ENCODE measurements around the gene CAMSAP1.
"Not testable (repeated sequence)": the region's sequence is repeated elsewhere in the genome, so short reads cannot be mapped to it uniquely, and the experiment has no call there.

Gene CAMSAP1

DNA sequence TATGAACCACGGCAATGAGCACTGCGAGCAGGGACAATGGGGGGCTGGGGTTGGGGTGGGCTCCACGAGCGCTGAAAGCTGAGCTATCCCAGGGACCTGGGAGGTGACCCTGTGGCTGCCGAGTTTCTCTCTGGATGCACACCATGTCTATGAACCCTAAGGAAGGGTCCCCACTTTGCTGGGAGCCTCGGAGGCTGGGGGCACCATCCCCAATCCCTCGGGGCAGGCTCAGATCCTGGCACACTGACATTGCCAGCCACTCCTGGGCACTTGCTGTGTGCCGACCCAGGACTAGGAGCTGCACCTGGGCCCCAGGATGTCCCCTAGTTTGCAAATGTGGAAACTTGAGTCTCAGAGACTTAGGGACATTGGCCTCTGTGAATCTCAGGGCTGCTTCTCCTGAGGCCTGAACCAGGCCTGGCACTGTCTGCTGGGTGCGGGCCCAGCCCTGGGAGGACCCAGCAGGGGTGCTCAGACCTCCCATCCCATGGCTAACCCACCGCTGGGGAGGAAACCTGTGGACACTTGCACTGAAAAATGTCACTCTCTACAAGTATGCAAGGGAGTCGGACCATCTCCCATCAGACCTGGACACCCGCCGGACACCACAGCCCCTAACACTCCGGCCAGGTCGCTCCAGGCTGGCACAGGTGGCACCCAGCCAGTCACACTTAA is 13.0 kb upstream of the CAMSAP1 start:
- DNase-seq: no peak

DNA sequence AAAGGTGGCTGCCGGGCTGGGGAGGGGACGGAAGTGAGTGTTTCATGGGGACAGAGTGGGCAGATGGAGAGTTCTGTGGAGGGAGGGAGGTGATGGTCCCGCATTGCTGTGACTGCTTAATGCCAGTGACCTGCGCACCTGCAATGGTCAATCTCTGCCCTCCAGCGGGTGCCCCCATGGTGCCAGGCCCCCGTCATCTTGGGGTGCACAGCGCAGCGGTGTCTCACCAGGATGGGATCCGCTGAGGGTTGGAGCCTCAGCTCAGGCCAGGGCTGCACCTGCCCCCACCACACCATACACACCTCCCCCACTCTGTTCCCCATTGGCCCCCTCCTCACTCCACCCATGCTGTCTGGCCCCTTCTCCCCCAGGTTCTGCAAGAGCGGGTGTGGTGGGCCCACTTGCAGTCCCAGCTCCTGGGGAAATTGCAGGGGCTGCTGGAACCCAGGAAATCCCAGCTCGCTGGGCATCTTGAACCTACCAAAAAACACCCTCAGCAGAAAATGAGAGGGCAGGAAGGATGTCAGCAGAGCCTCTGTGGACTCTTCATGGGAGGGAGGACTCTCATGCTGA is 12.1 kb upstream of the CAMSAP1 start:
- DNase-seq: no peak

GRCh38 chr9:135916227-135916626 is 8.9 kb upstream of the CAMSAP1 start:
- not testable (repeated sequence) for DNase-seq

- DNase-seq: no peak
Observed at GRCh38 chr9:135914921-135915320, 7.6 kb upstream of the CAMSAP1 start.

DNA sequence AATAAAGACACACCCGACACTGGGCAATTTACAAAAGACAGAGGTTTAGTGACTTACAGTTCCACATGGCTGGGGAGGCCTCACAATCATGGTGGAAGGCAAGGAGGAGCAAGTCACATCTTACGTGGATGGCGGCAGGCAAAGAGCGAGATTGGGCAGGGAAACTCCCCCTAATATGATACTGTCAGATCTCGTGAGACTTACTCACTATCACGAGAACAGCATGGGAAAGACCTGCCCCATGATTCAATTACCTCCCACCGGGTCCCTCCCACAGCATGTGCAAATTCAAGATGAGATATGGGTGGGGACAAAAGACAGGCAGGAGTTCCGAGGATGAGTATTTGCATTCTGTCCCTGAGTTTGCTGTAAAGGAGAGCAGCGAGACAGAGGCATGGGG is 3.9 kb upstream of the CAMSAP1 start:
- not testable (repeated sequence) for DNase-seq

DNA sequence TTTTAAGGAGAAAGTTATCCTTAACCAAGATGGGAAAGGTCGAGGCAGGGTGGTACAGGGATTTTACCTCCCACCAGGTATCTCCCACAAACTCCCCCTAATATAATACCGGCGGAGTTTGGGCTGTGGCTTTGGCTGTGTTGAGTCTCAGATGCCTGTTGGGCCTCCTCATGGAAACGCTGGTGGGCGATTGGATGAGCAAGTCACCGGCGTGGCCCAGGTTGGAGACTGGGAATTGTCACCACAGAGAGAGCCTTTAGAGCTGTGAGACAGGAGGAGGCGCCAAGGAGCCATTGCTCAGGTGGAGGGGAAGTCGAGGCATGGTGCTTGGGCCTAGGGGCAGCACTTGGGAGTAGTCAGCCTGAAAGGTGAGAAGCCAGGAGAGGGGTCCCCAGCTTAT is 3.4 kb upstream of the CAMSAP1 start:
- no peak for DNase-seq

DNA sequence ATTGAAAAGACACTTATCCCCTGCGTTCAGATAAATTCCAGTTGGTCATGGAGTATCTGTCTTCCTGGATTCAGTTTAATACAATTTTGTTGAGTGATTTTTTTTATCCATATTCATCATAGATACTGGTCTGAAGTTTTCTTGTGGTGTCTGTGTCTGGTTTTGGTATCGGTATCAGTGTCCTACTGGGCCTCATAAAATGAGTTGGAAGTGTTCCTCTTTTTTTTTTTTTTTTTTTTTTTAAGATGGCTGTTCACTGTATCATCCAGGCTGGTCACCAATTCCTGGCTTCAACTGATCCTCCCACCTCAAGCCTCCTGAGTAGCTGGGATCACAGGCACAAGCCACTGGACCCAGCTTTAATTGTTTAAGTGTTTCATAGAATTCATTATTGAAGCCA is 2.9 kb upstream of the CAMSAP1 start:
- no peak for DNase-seq

- no peak for DNase-seq
Observed at GRCh38 chr9:135909371-135909770, 2.0 kb upstream of the CAMSAP1 start.

DNA sequence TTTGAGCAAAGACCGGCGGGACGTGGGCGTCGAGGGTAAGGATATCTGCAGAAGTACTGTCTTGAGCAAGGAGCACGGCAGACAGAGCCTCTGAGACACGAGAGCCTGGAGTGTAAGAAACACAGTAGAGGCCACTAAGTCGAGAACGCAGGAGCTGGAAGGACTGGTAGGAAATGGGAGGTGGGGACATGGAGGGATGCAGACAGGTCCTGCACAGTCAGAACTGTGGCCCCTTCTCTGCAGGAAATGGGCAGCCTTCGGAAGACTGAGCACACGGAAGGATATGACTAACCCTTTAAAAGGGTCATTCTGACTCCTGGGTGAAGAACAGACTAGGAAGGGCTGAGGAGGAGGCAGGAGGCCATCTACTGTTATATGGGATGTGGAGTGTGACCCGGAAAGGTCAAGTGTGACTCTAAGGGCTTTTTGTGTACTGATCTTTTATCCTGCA is 1.4 kb upstream of the CAMSAP1 start:
- peak in 1 of 3 experiments; percentile 40 for DNase-seq

GRCh38 chr9:135908093-135908753 is 877 bp upstream of the CAMSAP1 start:
- DNase-seq: no peak

GRCh38 chr9:135907006-135907430 is 328 bp downstream of the CAMSAP1 start:
- peak in 1 of 3 experiments; percentile 86 for DNase-seq

GRCh38 chr9:135906291-135907005 is 898 bp downstream of the CAMSAP1 start:
- DNase-seq: peak in 2 of 3 experiments; percentile 68 to 71

- peak in 1 of 3 experiments; percentile 52 for DNase-seq
Observed at GRCh38 chr9:135905380-135906258, 1.7 kb downstream of the CAMSAP1 start.

GRCh38 chr9:135903786-135904520 is 3.4 kb downstream of the CAMSAP1 start:
- DNase-seq: no peak

GRCh38 chr9:135903358-135903656 is 4.0 kb downstream of the CAMSAP1 start:
- no peak for DNase-seq

DNA sequence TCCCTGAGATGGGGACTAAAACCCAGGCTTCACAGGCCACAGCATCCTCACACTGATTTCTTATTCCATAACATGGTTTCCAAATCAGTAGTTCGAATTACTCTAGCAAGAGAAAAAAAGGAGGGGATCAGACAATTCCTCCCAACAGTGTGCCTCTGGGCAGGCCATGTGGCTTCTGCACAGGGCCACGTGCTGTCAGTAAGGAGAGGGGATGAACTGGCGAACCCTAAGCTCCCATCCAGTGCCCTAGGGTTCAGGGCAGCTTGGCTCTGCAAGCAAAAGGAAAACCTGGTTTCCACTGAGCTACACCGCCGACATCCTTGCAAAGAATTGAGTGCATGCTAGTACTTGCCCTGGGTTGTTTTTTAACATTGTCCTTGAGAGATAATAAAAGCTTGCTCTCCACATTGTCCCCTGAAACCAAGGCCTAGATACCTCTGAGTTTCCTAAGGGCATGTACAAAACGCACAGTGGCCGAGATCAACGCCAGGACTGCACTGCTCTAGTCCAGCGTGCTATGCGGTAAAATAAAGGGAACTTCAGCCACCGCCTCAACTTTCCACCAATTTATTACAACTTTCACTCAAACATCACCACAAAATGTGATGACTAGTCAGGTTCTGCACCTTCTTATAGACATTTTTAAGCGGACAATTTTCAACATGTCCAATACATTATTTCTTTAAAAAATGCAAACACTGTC is 4.5 kb downstream of the CAMSAP1 start:
- no peak for DNase-seq

DNA sequence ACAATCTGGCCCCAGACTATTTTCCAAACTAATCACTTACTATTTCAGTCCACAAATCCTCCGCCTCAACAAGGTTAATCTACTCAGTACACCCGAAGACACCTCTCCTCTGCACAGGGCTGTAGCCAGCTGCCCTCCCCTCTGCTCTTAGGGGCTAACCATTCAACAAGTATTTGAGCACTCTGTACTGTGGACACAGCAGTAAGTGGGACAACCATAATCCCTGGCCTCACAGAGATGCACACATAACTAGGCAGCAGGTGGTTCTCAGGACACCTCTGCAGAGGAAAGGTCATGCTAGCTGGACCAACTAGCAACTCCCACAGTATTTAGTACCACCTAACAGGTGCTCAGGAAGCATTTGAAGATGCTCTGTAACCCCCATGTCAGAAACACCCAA is 5.5 kb downstream of the CAMSAP1 start:
- no peak for DNase-seq

- DNase-seq: no peak
Observed at GRCh38 chr9:135901031-135901758, 6.2 kb downstream of the CAMSAP1 start.

DNA sequence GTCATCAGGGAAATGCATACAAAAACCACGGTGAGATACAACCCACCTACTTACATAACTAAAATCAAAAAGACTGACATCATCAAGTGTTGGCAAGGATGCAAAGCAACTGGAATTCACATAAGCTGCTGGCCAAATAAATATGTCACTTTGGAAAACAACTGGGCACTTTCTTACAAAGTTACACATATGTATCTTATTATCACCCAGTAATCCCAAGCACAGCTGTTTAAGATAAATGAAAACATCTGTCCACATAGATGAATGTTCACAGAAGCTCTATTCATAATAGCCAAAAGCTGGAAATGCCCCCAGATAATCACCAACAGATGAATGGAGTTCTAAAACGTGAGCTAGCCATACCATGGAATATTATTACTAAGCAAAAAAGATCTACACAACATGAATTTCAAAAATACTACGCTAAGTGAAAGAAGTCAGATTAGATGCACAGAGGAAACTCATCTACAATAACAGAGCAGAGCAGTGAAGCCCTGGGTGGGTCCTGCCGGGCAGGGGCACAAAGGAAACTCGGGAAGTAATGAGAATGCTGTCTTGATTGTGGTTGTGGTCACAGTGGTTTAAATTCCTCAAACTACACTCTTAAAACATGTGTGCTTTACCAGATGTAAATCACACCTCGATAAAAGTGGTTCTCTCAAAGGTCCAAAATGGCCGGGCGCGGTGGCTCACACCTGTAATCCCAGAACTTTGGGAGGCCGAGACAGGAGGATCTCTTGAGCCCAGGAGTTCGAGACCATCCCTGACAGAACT is 8.5 kb downstream of the CAMSAP1 start:
- no peak for DNase-seq

DNA sequence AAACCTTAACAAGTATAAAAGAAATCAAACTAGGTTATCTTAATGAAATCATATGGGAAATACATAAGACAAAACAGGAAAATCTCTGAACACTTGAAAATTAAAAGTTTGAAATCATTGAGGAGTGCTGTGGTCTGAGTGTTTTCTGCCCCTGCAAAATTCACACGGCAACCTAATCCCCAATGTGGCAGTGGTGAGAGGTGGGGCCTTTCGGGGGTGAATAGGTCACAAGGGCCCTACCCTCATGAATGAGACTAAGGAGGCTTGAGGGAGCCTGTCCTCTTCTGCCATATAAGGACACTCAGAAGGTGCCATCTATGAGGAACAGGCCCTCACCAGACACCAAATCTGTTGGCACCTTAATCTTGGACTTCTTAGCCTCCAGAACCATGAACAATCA is 10.7 kb downstream of the CAMSAP1 start:
- DNase-seq: no peak
